Colonic mucosa (tissue), 4 donors: ENCODE data around the gene CADPS2. TPM values are rescaled to one million over a fixed set of nuclear protein-coding genes. Genes with fewer than 3 reads are reported as not detected.
A peak's percentile ranks its signal among the peaks of the same experiment; 100 is the strongest.

Experiments used
- DNase-seq: peaks from one replicate; pipeline ENCODE4 v3.0.0-alpha.2; 2020
- H3K27ac ChIP-seq: fragments of 200-600 bp; one replicate; pipeline ENCODE4 v1.8.0; 2021
- H3K27me3 ChIP-seq: fragments of 200-600 bp; one replicate; pipeline ENCODE4 v1.8.0; 2021
- H3K36me3 ChIP-seq: fragments of 200-600 bp; one replicate; pipeline ENCODE4 v1.8.0; 2021
- H3K4me1 ChIP-seq: fragments of 200-600 bp; one replicate; pipeline ENCODE4 v1.8.0; 2021; ENCODE audit warnings: mild to moderate bottlenecking
- H3K4me3 ChIP-seq: fragments of 200-600 bp; one replicate; pipeline ENCODE4 v1.8.0; 2021
- H3K9ac ChIP-seq, 2 donors: one replicate each; pipeline ENCODE4 v1.7.0; 2013; ENCODE audit warnings: control low read depth in 2 of 2, low read depth in 2 of 2, low read length in 2 of 2
- H3K9me3 ChIP-seq: fragments of 200-600 bp; one replicate; pipeline ENCODE4 v1.8.0; 2021
- CTCF ChIP-seq: fragments of 200-600 bp; IDR thresholded peaks from one replicate; pipeline ENCODE4 v1.8.0; 2022; ENCODE audit warnings: antibody characterized with exemption, mild to moderate bottlenecking
- intact Hi-C: fragments of 100-400 bp; cut with DNase I; formaldehyde crosslinking; loops from one replicate; pipeline ENCODE4 v1.14.1; 2022
- total RNA-seq, 2 donors: library from RNA; stranded (reverse); fragmentation: NEBNext Ultra II Directional in 1 of 2; extraction: Animal tissue kit (Norgen Biotek cat#: 25700) in 1 of 2; gene quantifications; one replicate each; pipeline ENCODE4 v1.2.1, GENCODE V29; 2021
- donor health status: healthy.
- donor health status: DM: no; HTN: no; CAD: no.
- donor health status: DM: no; HTN: no; CAD: no.

CADPS2 gene
- total RNA-seq, 2 donors from 2014 or later: 13.6 to 15.2 TPM

DNA sequence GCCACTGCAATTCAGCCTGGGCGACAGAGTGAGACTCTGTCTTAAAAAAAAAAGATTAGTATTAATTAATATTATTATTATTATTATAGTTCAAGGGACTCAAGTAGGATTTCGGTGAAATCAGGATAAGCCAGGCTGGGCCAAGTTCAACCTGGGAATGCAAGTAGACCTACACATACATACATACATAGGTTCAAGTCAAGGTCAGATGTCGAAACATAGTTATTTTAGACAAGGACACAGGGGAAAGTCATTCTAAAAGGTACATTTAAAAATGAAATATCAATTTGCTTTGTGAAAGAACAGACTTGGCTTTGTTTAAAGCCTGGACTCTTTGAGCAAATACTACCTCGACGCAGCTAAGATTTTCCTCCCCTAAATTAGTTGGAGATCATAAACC is 336.7 kb downstream of the CADPS2 start:
- no peak for TF ChIP-seq CTCF
- Histone ChIP-seq H3K9ac (no peak overlapping the region), H3K27ac (no peak overlapping the region), H3K4me3 (no peak overlapping the region), H3K36me3 (no peaks in the 10 kb centered on the region), H3K27me3 (no peaks in the 10 kb centered on the region), H3K4me1 (no peaks in the 10 kb centered on the region), H3K9me3 (no peaks in the 10 kb centered on the region)
- intact Hi-C loops: no loop called here
- no peak for DNase-seq

DNA sequence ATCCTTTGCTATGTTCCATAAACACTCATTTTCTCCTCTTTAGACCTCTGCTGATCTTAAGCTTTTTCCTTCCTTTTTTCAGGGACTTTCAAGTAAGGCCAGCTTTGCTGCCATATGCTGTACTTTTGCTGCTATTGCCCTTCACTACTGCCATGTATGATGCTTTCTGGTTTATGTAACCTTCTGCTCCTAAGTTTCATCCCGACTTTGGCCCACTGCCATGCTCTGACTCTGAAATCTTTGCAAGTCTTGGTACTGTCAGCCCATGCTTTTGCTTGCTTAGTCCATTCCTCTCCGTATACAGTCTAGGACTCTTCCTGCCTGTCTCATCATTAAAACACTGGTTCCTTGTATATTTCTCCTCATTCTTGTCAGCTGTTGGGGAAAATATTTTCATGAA is 339.8 kb downstream of the CADPS2 start:
- no peaks in the 10 kb centered on the region for H3K27me3 ChIP-seq
- intact Hi-C loops: no loop called here
- H3K27ac ChIP-seq: no peak overlapping the region
- H3K4me3 ChIP-seq: no peak overlapping the region
- no peaks in the 10 kb centered on the region for H3K4me1 ChIP-seq
- no peak overlapping the region for H3K9ac ChIP-seq
- no peaks in the 10 kb centered on the region for H3K9me3 ChIP-seq
- H3K36me3 ChIP-seq: no peaks in the 10 kb centered on the region
- TF ChIP-seq CTCF: no peak
- no peak for DNase-seq

- no peaks in the 10 kb centered on the region for H3K27me3 ChIP-seq
- H3K9ac ChIP-seq: no peak overlapping the region
Observed at GRCh38 chr7:122544463-122544862, 341.8 kb downstream of the CADPS2 start.

DNA sequence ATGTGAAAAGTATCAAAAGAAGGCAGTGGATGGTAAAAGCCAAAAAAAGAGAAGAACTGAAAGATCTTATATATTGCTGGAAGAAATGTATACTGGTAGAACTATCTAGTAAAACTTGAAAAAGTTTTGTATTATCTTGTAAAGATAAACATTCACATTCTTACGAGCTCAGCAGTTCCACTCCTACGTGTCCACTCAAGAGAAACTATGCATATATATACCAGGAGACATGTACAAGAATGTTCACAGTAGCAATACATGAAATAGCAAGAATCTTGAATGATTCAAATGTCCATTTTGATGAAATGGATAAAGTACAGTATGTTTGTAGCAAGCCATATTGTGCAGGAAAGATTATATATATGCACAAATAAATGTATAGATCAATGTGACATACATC is 342.4 kb downstream of the CADPS2 start:
- TF ChIP-seq CTCF: no peak
- H3K36me3 ChIP-seq: no peaks in the 10 kb centered on the region
- H3K9me3 ChIP-seq: no peaks in the 10 kb centered on the region
- H3K4me1 ChIP-seq: no peaks in the 10 kb centered on the region
- DNase-seq: no peak
- H3K9ac ChIP-seq: no peak overlapping the region
- intact Hi-C loops: no loop called here
- H3K27ac ChIP-seq: no peak overlapping the region
- H3K27me3 ChIP-seq: no peaks in the 10 kb centered on the region
- no peak overlapping the region for H3K4me3 ChIP-seq

More at GRCh38 chr7:122544463-122544862, 341.8 kb downstream of the CADPS2 start:
- Histone ChIP-seq H3K9me3 (no peaks in the 10 kb centered on the region), H3K4me3 (no peak overlapping the region), H3K27ac (no peak overlapping the region), H3K36me3 (no peaks in the 10 kb centered on the region), H3K4me1 (no peaks in the 10 kb centered on the region)
- peak; percentile 17 for DNase-seq
- intact Hi-C loops: no loop called here
- no peak for TF ChIP-seq CTCF

- Histone ChIP-seq H3K9me3 (no peaks in the 10 kb centered on the region), H3K9ac (no peak overlapping the region), H3K27ac (no peak overlapping the region), H3K36me3 (no peaks in the 10 kb centered on the region), H3K4me1 (no peaks in the 10 kb centered on the region), H3K27me3 (no peaks in the 10 kb centered on the region), H3K4me3 (no peak overlapping the region)
- intact Hi-C loops: no loop called here
- DNase-seq: no peak
- no peak for TF ChIP-seq CTCF
Observed at GRCh38 chr7:122543166-122543565, 343.1 kb downstream of the CADPS2 start.

- Histone ChIP-seq H3K4me3 (no peak overlapping the region), H3K9ac (no peak overlapping the region), H3K27me3 (no peaks in the 10 kb centered on the region), H3K27ac (no peak overlapping the region), H3K9me3 (no peaks in the 10 kb centered on the region), H3K36me3 (no peaks in the 10 kb centered on the region), H3K4me1 (no peaks in the 10 kb centered on the region)
- no peak for DNase-seq
- intact Hi-C loops: no loop called here
- no peak for TF ChIP-seq CTCF
Observed at GRCh38 chr7:122535086-122535485, 351.2 kb downstream of the CADPS2 start.
